PFSK-1 (cell line): ENCODE data around the gene SIRT3.

Experiments
- FOXP2 ChIP-seq: optimal IDR thresholded peaks from 2 replicates; pipeline ENCODE3; 2011; ENCODE audit warnings: borderline replicate concordance, control low read depth, inconsistent platforms; ENCODE audit not compliant: insufficient read depth; ENCODE audit errors: extremely low read length, extremely low read depth
- POLR2AphosphoS5 ChIP-seq: IDR thresholded peaks from 2 replicates; pipeline ENCODE4 v1.6.1; 2012; ENCODE audit warnings: low read depth, mild to moderate bottlenecking, control low read depth, low read length, moderate library complexity
- SIN3A ChIP-seq: IDR thresholded peaks from 2 replicates; pipeline ENCODE4 v1.6.1; 2012; ENCODE audit warnings: mild to moderate bottlenecking, low read length, moderate library complexity, borderline replicate concordance; ENCODE audit not compliant: insufficient read depth
- TAF1 ChIP-seq: IDR thresholded peaks from 2 replicates; pipeline ENCODE4 v1.6.1; 2012; ENCODE audit warnings: low read length, control low read depth, borderline replicate concordance; ENCODE audit not compliant: insufficient read depth
- TF ChIP-seq, protein P1 (sequence below), 2 experiments: IDR thresholded peaks; 2 replicates each; pipeline versions ENCODE4 v1.6.1 to v1.8.0; 2011 to 2012; ENCODE audit warnings: low read depth in 2 of 2, low read length in 2 of 2, control low read depth in 1 of 2, inconsistent platforms in 1 of 2, mild to moderate bottlenecking in 1 of 2, moderate library complexity in 1 of 2; ENCODE audit not compliant: insufficient read depth in 1 of 2

SIRT3 gene

DNA sequence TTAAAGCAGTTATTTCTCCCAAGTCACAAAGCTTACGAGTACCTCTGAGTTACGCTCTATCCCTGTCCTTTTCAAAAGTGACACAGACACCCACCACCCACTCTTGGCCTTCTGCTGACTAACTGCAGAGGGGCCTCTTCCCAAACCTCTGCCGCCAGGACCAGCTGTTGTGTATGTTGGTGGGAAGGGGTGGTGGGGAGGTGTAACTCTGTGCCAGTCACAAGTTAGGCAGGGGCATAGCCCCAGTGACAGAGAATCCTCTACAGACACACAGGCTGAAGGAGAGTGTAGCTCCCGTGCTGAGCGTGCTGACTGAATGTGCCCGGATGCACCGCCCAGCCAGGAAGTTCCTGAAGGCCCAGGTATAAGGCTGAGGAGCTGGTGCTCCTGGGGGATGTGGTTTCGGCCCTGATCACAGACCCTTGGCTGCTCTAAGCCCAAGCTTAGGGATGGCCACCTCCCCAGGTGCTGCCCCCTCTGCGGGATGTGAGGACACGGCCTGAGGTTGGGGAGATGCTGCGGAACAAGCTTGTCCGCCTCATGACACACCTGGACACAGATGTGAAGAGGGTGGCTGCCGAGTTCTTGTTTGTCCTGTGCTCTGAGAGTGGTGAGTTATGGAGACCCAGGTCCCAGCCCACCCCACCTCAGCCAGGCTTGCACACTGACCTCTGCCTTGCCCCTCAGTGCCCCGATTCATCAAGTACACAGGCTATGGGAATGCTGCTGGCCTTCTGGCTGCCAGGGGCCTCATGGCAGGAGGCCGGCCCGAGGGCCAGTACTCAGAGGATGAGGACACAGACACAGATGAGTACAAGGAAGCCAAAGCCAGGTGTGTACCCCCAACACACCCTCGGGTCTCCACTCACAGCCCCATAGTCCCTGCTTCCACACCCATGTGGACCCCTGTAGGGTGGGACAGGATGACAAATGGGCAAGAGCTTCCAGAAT, 23.7 kb downstream of the SIRT3 start:
- TF ChIP-seq SIN3A (no peak), TAF1 (no peak), FOXP2 (no peak), POLR2AphosphoS5 (no peak)
- TF ChIP-seq, protein P1, sequence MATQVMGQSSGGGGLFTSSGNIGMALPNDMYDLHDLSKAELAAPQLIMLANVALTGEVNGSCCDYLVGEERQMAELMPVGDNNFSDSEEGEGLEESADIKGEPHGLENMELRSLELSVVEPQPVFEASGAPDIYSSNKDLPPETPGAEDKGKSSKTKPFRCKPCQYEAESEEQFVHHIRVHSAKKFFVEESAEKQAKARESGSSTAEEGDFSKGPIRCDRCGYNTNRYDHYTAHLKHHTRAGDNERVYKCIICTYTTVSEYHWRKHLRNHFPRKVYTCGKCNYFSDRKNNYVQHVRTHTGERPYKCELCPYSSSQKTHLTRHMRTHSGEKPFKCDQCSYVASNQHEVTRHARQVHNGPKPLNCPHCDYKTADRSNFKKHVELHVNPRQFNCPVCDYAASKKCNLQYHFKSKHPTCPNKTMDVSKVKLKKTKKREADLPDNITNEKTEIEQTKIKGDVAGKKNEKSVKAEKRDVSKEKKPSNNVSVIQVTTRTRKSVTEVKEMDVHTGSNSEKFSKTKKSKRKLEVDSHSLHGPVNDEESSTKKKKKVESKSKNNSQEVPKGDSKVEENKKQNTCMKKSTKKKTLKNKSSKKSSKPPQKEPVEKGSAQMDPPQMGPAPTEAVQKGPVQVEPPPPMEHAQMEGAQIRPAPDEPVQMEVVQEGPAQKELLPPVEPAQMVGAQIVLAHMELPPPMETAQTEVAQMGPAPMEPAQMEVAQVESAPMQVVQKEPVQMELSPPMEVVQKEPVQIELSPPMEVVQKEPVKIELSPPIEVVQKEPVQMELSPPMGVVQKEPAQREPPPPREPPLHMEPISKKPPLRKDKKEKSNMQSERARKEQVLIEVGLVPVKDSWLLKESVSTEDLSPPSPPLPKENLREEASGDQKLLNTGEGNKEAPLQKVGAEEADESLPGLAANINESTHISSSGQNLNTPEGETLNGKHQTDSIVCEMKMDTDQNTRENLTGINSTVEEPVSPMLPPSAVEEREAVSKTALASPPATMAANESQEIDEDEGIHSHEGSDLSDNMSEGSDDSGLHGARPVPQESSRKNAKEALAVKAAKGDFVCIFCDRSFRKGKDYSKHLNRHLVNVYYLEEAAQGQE (IDR thresholded peaks at IDR 0.05; ENCODE audit: insufficient read depth in 1 of 2, low read depth in 2 of 2, low read length in 2 of 2), result no peak

DNA sequence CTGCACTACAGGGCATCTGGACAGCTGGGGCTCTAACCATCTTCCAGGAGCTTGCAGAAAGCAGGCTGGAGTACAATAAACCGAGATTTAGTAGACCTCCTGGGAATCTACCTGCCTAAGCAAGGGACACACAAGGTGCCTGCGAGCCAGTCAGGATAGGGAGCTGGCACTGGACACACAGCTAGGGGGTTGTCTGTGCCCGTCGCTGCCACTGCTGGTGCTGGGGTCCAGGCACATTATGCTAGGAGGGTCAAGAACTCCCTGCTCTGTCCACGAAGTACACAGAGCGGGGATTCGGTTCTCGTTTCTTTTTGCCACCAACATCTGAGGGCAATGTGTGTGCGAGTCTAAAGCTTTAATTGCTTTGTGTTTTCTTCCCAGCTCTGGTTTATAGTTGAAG, 24.4 kb downstream of the SIRT3 start:
- TF ChIP-seq FOXP2, result no peak

DNA sequence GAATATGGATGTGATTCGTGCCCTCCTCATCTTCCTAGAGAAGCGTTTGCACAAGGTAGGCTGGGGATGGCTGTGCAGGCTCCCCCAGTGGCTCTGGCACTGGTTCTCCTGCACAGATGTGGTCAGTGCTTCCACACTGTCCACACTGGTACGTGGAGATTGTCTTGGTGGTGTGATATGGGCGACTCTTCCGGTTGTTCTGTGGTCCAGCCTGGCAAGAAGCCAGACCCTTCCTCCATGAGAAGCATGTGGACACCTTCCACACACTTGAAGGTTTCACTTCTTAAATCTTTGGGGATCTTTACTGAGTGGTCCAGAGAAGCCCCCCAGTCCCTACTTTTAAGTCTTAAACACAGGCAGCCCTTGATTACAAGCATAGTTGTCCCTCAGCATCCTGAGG, 24.8 kb downstream of the SIRT3 start:
- no peak for TF ChIP-seq POLR2AphosphoS5
- TF ChIP-seq SIN3A, result no peak
- no peak for TF ChIP-seq TAF1
- TF ChIP-seq, protein P1 (IDR thresholded peaks at IDR 0.05; ENCODE audit: insufficient read depth in 1 of 2, low read depth in 2 of 2, low read length in 2 of 2), result no peak
- no peak for TF ChIP-seq FOXP2

DNA sequence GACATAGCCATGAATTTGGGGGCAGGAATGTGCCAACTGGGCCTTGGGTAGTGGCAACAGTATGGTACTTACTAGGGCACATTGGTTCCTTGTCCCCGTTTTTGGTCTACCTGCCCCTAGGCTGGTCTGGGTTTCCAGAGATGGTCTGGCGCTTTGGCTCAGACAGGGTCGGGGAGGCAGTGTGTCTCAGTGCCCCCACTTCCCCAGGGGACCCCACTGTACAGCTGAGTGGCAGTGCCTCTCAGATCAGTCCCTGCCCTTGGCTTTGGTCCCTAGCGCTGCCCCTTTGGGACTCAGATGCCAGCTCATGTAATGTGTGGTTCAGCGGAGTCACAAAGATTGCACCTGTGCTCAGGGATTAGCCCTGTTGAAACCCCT, 25.4 kb downstream of the SIRT3 start:
- TF ChIP-seq TAF1 (no peak), FOXP2 (no peak), POLR2AphosphoS5 (no peak), SIN3A (no peak)
- TF ChIP-seq, protein P1 (IDR thresholded peaks at IDR 0.05; ENCODE audit: insufficient read depth in 1 of 2, low read depth in 2 of 2, low read length in 2 of 2), result no peak

DNA sequence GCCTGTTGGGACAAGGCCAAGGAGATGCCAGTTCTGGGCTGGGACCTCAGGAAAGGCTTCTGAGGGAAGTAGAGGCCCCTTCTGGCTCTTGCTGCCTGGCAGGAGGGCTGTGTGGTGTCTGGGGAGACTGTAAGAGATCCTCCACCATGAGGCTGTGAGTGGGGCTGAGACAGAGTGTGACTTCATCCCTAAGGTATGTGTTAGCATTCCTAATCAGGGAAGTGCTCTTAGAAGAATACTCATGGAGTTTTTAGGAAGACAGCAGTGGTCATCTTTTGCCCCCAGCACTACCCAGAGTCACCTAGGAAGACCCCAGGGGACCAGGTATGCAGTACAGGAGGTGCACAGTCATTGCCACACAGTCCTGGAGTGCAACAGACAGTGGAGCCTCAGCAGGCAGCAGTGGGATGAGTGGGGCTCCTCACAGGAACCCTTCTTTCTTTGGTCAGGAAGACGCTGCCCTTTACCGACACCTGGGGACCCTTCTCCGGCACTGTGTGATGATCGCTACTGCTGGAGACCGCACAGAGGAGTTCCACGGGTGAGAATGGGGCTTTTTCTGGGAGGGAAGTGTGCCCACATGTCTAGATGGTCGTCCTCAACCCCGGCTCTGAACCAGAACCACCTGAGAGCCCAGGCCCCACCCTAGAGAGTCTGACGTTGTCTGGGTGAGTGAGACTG, 25.9 kb downstream of the SIRT3 start:
- no peak for TF ChIP-seq TAF1
- TF ChIP-seq, protein P1 (IDR thresholded peaks at IDR 0.05; ENCODE audit: insufficient read depth in 1 of 2, low read depth in 2 of 2, low read length in 2 of 2), result no peak
- TF ChIP-seq FOXP2, result no peak
- no peak for TF ChIP-seq POLR2AphosphoS5
- TF ChIP-seq SIN3A, result no peak
